HG03095 (cell line): Measurements from ENCODE around the gene CHGA.

Experiments
- ATAC-seq: cut with Tn5 transposase; IDR thresholded peaks from one replicate; pipeline ENCODE4 v1.9.1; 2021; ENCODE audit warnings: moderate library complexity; ENCODE audit not compliant: unreplicated experiment

The CHGA gene

GRCh38 chr14:92942976-92943710, 20.2 kb downstream of the CHGA start:
- no peak for ATAC-seq

GRCh38 chr14:92943855-92944570, 21.1 kb downstream of the CHGA start:
- no peak for ATAC-seq

GRCh38 chr14:92944976-92945375, 22.0 kb downstream of the CHGA start:
- no peak for ATAC-seq

GRCh38 chr14:92945544-92945943, 22.6 kb downstream of the CHGA start:
- no peak for ATAC-seq

GRCh38 chr14:92945959-92946846, 23.3 kb downstream of the CHGA start:
- ATAC-seq: no peak

- no peak for ATAC-seq
Observed at GRCh38 chr14:92946847-92947545, 24.0 kb downstream of the CHGA start.

GRCh38 chr14:92948647-92949046, 25.7 kb downstream of the CHGA start:
- no peak for ATAC-seq

GRCh38 chr14:92949496-92950192, 26.7 kb downstream of the CHGA start:
- no peak for ATAC-seq

GRCh38 chr14:92950193-92950540, 27.2 kb downstream of the CHGA start:
- no peak for ATAC-seq

GRCh38 chr14:92950773-92951172, 27.8 kb downstream of the CHGA start:
- no peak for ATAC-seq

GRCh38 chr14:92951261-92951660, 28.3 kb downstream of the CHGA start:
- no peak for ATAC-seq

GRCh38 chr14:92951912-92952471, 29.0 kb downstream of the CHGA start:
- ATAC-seq: peak; percentile 89

GRCh38 chr14:92952481-92953298, 29.7 kb downstream of the CHGA start:
- no peak for ATAC-seq

- ATAC-seq: no peak
Observed at GRCh38 chr14:92953526-92953925, 30.6 kb downstream of the CHGA start.

GRCh38 chr14:92954933-92955332, 32.0 kb downstream of the CHGA start:
- no peak for ATAC-seq

GRCh38 chr14:92955381-92955780, 32.4 kb downstream of the CHGA start:
- ATAC-seq: no peak

- ATAC-seq: no peak
Observed at GRCh38 chr14:92956961-92957360, 34.0 kb downstream of the CHGA start.

- ATAC-seq: no peak
Observed at GRCh38 chr14:92958373-92959188, 35.6 kb downstream of the CHGA start.
